HG03135 (cell line): ENCODE measurements around the gene EXOSC3.
"Not testable (repeated sequence)": the region's sequence is repeated elsewhere in the genome, so short reads cannot be mapped to it uniquely, and the experiment has no call there.

Experiments
- ATAC-seq: cut with Tn5 transposase; IDR thresholded peaks from one replicate; pipeline ENCODE4 v1.9.1; 2021; ENCODE audit warnings: mild to moderate bottlenecking, moderate library complexity; ENCODE audit not compliant: unreplicated experiment

Gene EXOSC3

GRCh38 chr9:37776328-37776727 lies 8.5 kb downstream of the EXOSC3 start:
- ATAC-seq: no peak

GRCh38 chr9:37775216-37775919 lies 9.5 kb downstream of the EXOSC3 start:
- no peak for ATAC-seq

- ATAC-seq: no peak
Observed at GRCh38 chr9:37769995-37770394, 14.9 kb downstream of the EXOSC3 start.

- no peak for ATAC-seq
Observed at GRCh38 chr9:37769306-37769705, 15.6 kb downstream of the EXOSC3 start.

- not testable (repeated sequence) for ATAC-seq
Observed at GRCh38 chr9:37765263-37765662, 19.6 kb downstream of the EXOSC3 start.

GRCh38 chr9:37761511-37761910 lies 23.4 kb downstream of the EXOSC3 start:
- no peak for ATAC-seq

- ATAC-seq: no peak
Observed at GRCh38 chr9:37760416-37761161, 24.3 kb downstream of the EXOSC3 start.

GRCh38 chr9:37758747-37759146 lies 26.1 kb downstream of the EXOSC3 start:
- ATAC-seq: no peak

GRCh38 chr9:37753489-37754190 lies 31.2 kb downstream of the EXOSC3 start, which contains the start of gene TRMT10B:
TSS of gene TRMT10B (plus strand) at chr9:37753805. CDS start at chr9:37761932, 8,127 bp downstream.
- peak; percentile 90 for ATAC-seq

GRCh38 chr9:37752642-37753488 lies 32.0 kb downstream of the EXOSC3 start:
- no peak for ATAC-seq

- not testable (repeated sequence) for ATAC-seq
Observed at GRCh38 chr9:37752112-37752511, 32.8 kb downstream of the EXOSC3 start.

- ATAC-seq: not testable (repeated sequence)
Observed at GRCh38 chr9:37751704-37752103, 33.2 kb downstream of the EXOSC3 start.

GRCh38 chr9:37751186-37751585 lies 33.7 kb downstream of the EXOSC3 start:
- no peak for ATAC-seq

- ATAC-seq: no peak
Observed at GRCh38 chr9:37749129-37749528, 35.7 kb downstream of the EXOSC3 start.

- ATAC-seq: peak; percentile 75
Observed at GRCh38 chr9:37747271-37747753, 37.6 kb downstream of the EXOSC3 start.

- no peak for ATAC-seq
Observed at GRCh38 chr9:37746448-37747270, 38.2 kb downstream of the EXOSC3 start.

- ATAC-seq: no peak
Observed at GRCh38 chr9:37745970-37746369, 38.9 kb downstream of the EXOSC3 start.

GRCh38 chr9:37740631-37741328 lies 44.1 kb downstream of the EXOSC3 start:
- ATAC-seq: no peak

- ATAC-seq: no peak
Observed at GRCh38 chr9:37740128-37740527, 44.7 kb downstream of the EXOSC3 start.
